Spleen (tissue), 11 donors: Measurements from ENCODE around the gene YWHAG. TPM values are rescaled to one million over a fixed set of nuclear protein-coding genes. Genes with fewer than 3 reads are reported as not detected.
A peak's percentile ranks its signal among the peaks of the same experiment; 100 is the strongest.

Experiments
- DNase-seq: peaks from one replicate; pipeline ENCODE4 v3.0.0-alpha.2; 2020
- H3K27ac ChIP-seq, 8 donors: fragments of 200-600 bp; sonication (generic) in 7 of 8; 1 replicate in 4 of 8; 2 replicates in 4 of 8; pipeline versions ENCODE4 v1.5.0 to v1.8.0; 2016 to 2021; ENCODE audit warnings: inconsistent platforms in 4 of 8, mild to moderate bottlenecking in 4 of 8, moderate library complexity in 1 of 8
- H3K27me3 ChIP-seq, 7 donors: fragments of 200-600 bp; sonication (generic) in 6 of 7; replicated peaks in 1 of 7; 1 replicate in 4 of 7; 2 replicates in 3 of 7; pipeline versions ENCODE4 v1.5.0 to v1.8.0; 2016 to 2021; ENCODE audit warnings: inconsistent platforms in 3 of 7, mild to moderate bottlenecking in 1 of 7
- H3K36me3 ChIP-seq, 6 donors: fragments of 200-600 bp; sonication (generic) in 5 of 6; 1 replicate in 4 of 6; 2 replicates in 2 of 6; pipeline versions ENCODE4 v1.5.0 to v1.8.0; 2016 to 2021; ENCODE audit warnings: inconsistent platforms in 2 of 6
- H3K4me1 ChIP-seq, 6 donors: fragments of 200-600 bp; sonication (generic) in 5 of 6; 1 replicate in 3 of 6; 2 replicates in 3 of 6; pipeline versions ENCODE4 v1.5.0 to v1.8.0; 2016 to 2021; ENCODE audit warnings: inconsistent platforms in 3 of 6
- H3K4me3 ChIP-seq, 8 donors: fragments of 200-600 bp; sonication (generic) in 7 of 8; 1 replicate in 4 of 8; 2 replicates in 4 of 8; pipeline versions ENCODE4 v1.5.0 to v1.8.0; 2016 to 2021; ENCODE audit warnings: inconsistent platforms in 4 of 8, mild to moderate bottlenecking in 4 of 8, moderate library complexity in 2 of 8
- H3K9me3 ChIP-seq, 8 donors: fragments of 200-600 bp; sonication (generic) in 7 of 8; 1 replicate in 4 of 8; 2 replicates in 4 of 8; pipeline versions ENCODE4 v1.5.0 to v1.8.0; 2016 to 2021; ENCODE audit warnings: inconsistent platforms in 4 of 8
- POLR2A ChIP-seq, 3 donors: fragments of 450-650 bp; IDR thresholded peaks; one replicate each; pipeline ENCODE4 v1.5.1; 2017; ENCODE audit warnings: antibody characterized with exemption in 3 of 3, mild to moderate bottlenecking in 1 of 3
- POLR2AphosphoS5 ChIP-seq, 3 donors: sonication (generic); formaldehyde crosslinking; IDR thresholded peaks; one replicate each; pipeline ENCODE4 v1.5.1; 2017; ENCODE audit warnings: antibody characterized with exemption in 3 of 3
- WGBS, 5 donors: extraction: QIAGEN DNeasy Blood & Tissue Kit in 3 of 5; methylation state at CpG; one replicate each; pipeline versions ENCODE4 v1.1.5 to v1.1.7; 2013 to 2018; 5-methylcytosine and 5-hydroxymethylcytosine counted together
- intact Hi-C: fragments of 100-400 bp; cut with DNase I; formaldehyde crosslinking; loops from one replicate; pipeline ENCODE4 v1.15.0; 2023; ENCODE audit warnings: low total_unique reads
- polyA plus RNA-seq, 3 donors: library from polyadenylated mRNA; stranded (reverse); fragments of 200-250 nt; gene quantifications; one replicate each; pipeline ENCODE4 v1.2.1, GENCODE V29; 2013
- total RNA-seq, 7 donors: library from RNA; depleted of rRNA in 3 of 7; stranded (reverse); fragments of >200 nt in 3 of 7; fragmentation: NEBNext Ultra II Directional in 4 of 7; extraction: Animal tissue kit (Norgen Biotek cat#: 25700) in 4 of 7; gene quantifications; one replicate each; pipeline versions ENCODE4 v1.1.0 to v1.2.1, GENCODE V29; 2016 to 2021
- TF ChIP-seq, protein P1 (sequence below), 11 experiments: fragments of 200-600 bp in 7 of 11; fragments of 450-650 bp in 4 of 11; sonication (generic) in 4 of 11; IDR thresholded peaks in 8 of 11; conservative IDR thresholded peaks in 3 of 11; 1 replicate in 7 of 11; 2 replicates in 4 of 11; pipeline versions ENCODE4 v1.4.0 to v1.8.0; 2016 to 2021; ENCODE audit warnings: antibody characterized with exemption in 11 of 11, inconsistent platforms in 4 of 11, mild to moderate bottlenecking in 1 of 11
- donor health status: healthy with polysubstance abuse.
- donor health status: DM: no; HTN: no; CAD: no; lungs with moderate emphysema.
- donor health status: DM: no; HTN: no; CAD: no.
- donor health status: Bipolar disorder and iron deficiency.
- donor health status: healthy.
- donor health status: DM: no; HTN: no; CAD: no.
- donor health status: DM: yes; HTN: yes; CAD: no.

The YWHAG gene
- total and polyA plus RNA-seq, 10 donors = 19.7 to 108 (median 70.4) TPM

DNA sequence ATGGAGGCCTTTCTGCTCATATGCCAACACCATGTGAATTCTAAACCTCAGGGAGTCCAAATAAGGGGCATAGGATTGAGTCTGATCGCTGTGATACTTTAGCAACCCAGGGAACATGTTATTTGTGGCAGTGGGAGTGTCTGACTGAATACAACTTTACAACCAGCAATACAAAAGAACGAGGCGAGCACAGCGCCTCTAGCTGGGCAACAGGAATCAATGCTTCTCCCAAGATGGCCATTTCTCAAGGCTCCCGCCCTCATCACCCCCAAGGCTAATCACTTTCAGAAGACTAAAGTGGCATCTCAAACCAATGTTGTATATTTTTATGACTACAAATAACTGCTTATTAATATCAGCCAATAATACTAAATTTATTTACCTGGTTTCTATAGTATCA, 28.1 kb downstream of the YWHAG start:
- 69 to 93% (median 82%) methylated on average over 5 of the region's 5 CpGs for WGBS, 5 donors
- Histone ChIP-seq H3K4me3 (no peak overlapping the region), H3K36me3 (peaks cover 0 to 66% (median 28%) of the 10 kb centered on the region in 6 donors), H3K27me3 (no peaks in the 10 kb centered on the region), H3K9me3 (no peaks in the 10 kb centered on the region), H3K27ac (peak overlapping the region in 4 of 8 donors; percentile 10 to 30 (median 16)), H3K4me1 (peaks cover 17 to 93% (median 52%) of the 10 kb centered on the region in 6 donors)
- intact Hi-C loops = no loop called here
- no peak for DNase-seq
- TF ChIP-seq, protein P1, sequence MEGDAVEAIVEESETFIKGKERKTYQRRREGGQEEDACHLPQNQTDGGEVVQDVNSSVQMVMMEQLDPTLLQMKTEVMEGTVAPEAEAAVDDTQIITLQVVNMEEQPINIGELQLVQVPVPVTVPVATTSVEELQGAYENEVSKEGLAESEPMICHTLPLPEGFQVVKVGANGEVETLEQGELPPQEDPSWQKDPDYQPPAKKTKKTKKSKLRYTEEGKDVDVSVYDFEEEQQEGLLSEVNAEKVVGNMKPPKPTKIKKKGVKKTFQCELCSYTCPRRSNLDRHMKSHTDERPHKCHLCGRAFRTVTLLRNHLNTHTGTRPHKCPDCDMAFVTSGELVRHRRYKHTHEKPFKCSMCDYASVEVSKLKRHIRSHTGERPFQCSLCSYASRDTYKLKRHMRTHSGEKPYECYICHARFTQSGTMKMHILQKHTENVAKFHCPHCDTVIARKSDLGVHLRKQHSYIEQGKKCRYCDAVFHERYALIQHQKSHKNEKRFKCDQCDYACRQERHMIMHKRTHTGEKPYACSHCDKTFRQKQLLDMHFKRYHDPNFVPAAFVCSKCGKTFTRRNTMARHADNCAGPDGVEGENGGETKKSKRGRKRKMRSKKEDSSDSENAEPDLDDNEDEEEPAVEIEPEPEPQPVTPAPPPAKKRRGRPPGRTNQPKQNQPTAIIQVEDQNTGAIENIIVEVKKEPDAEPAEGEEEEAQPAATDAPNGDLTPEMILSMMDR (IDR thresholded peaks at IDR 0.05 in 8 of 11, conservative IDR thresholded peaks at IDR 0.05 in 3 of 11) = no peak
- no peak for TF ChIP-seq POLR2AphosphoS5 (IDR thresholded peaks at IDR 0.05)
- no peak for TF ChIP-seq POLR2A (IDR thresholded peaks at IDR 0.05)

DNA sequence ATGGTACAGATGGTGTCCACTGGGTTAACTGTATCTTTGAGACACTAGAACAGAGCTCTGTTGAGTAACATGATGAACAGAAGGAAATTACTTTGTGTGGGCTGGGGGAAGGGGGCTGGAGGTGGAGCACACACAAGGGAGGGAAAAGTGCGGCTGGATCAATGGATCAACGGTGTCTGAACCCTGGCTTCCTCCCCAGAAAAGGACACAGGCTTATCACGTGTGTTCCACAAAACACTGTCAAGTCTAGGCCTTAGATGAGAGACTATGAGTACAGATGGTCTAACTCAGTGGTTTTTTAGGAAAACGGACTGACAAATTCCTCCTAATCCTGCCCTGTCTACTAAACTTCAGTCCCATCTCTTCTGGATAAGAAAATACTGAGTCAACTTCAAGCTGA, 28.5 kb downstream of the YWHAG start:
- no peak for DNase-seq
- intact Hi-C loops = no loop called here
- Histone ChIP-seq H3K4me3 (no peak overlapping the region), H3K36me3 (peaks cover 0 to 66% (median 28%) of the 10 kb centered on the region in 6 donors), H3K27me3 (no peaks in the 10 kb centered on the region), H3K9me3 (no peaks in the 10 kb centered on the region), H3K27ac (peak overlapping the region in 4 of 8 donors; percentile 10 to 30 (median 16)), H3K4me1 (peaks cover 17 to 89% (median 50%) of the 10 kb centered on the region in 6 donors)
- 42 to 70% (median 51%) methylated on average over 4 of the region's 4 CpGs for WGBS, 5 donors
- TF ChIP-seq, protein P1 (IDR thresholded peaks at IDR 0.05 in 8 of 11, conservative IDR thresholded peaks at IDR 0.05 in 3 of 11) = no peak
- TF ChIP-seq POLR2AphosphoS5 (IDR thresholded peaks at IDR 0.05) = no peak
- no peak for TF ChIP-seq POLR2A (IDR thresholded peaks at IDR 0.05)

DNA sequence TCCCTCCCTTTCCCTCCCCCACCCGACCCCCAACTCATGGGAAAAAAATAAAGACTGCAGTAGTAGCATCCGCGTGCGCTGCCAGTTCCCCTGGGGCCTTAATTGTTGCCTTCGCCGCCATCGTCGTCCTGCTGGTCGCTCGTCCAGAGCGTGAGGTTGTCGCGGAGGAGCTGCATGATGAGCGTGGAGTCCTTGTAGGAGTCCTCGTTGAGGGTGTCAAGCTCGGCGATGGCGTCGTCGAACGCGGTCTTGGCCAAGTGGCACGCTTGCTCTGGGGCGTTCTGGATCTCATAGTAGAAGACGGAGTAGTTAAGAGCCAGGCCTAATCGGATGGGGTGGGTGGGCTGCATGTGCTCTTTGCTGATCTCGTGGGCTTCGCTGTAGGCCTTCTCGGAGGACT, 29.3 kb downstream of the YWHAG start:
- TF ChIP-seq, protein P1 (IDR thresholded peaks at IDR 0.05 in 8 of 11, conservative IDR thresholded peaks at IDR 0.05 in 3 of 11) = no peak
- peak in 2 of 3 donors; percentile 39 to 73 for TF ChIP-seq POLR2AphosphoS5 (IDR thresholded peaks at IDR 0.05)
- H3K27me3 ChIP-seq = no peaks in the 10 kb centered on the region
- H3K4me1 ChIP-seq = peaks cover 17 to 81% (median 45%) of the 10 kb centered on the region in 6 donors
- intact Hi-C loops = no loop called here
- H3K27ac ChIP-seq = peak overlapping the region in 1 of 8 donors; percentile 30
- H3K36me3 ChIP-seq = peaks cover 0 to 70% (median 28%) of the 10 kb centered on the region in 6 donors
- H3K9me3 ChIP-seq = no peaks in the 10 kb centered on the region
- WGBS, 5 donors = 93 to 95% (median 94%) methylated on average over 29 of the region's 29 CpGs
- H3K4me3 ChIP-seq = no peak overlapping the region
- no peak for DNase-seq

DNA sequence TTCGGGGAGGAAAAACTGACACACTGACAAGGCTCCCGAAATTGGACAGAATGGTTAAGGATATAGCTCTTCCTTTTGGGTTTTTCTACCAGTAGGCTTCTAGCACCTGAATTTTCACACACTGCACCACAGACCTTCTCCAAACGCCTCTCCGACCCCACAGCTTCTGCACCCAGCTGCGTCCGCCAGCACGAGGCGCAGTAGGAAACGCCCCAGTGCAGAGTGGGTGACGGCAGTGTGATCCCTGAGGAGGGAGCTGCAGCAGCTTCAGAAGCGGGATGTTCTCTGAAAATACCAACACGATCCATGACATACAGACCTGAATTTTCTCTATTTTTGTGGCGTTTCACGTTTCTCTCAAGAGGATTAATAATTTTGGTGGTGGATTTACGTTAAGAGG, 30.4 kb downstream of the YWHAG start:
- Histone ChIP-seq H3K27me3 (no peaks in the 10 kb centered on the region), H3K27ac (no peak overlapping the region), H3K4me1 (peaks cover 11 to 70% (median 34%) of the 10 kb centered on the region in 6 donors), H3K9me3 (no peaks in the 10 kb centered on the region), H3K4me3 (no peak overlapping the region), H3K36me3 (peaks cover 0 to 76% (median 28%) of the 10 kb centered on the region in 6 donors)
- 72 to 80% (median 73%) methylated on average over 15 of the region's 15 CpGs for WGBS, 5 donors
- intact Hi-C loops = no loop called here
- DNase-seq = no peak
- TF ChIP-seq POLR2A (IDR thresholded peaks at IDR 0.05) (no peak), POLR2AphosphoS5 (IDR thresholded peaks at IDR 0.05) (no peak)
- TF ChIP-seq, protein P1 (IDR thresholded peaks at IDR 0.05 in 8 of 11, conservative IDR thresholded peaks at IDR 0.05 in 3 of 11) = no peak
